HEK293 (cell line): Measurements from ENCODE around the gene C6orf58.
"Not testable (repeated sequence)": the region's sequence is repeated elsewhere in the genome, so short reads cannot be mapped to it uniquely, and the experiment has no call there.

Experiments used
- CTCF ChIA-PET: fragments of 350-600 bp; formaldehyde crosslinking; extraction: SDS; loops from one replicate; lab custom pipeline; 2021; ENCODE audit warnings: antibody characterized with exemption; lab: Yijun Ruan, JAX
- POLR2A ChIA-PET: fragments of 300-600 bp; formaldehyde crosslinking; extraction: SDS; loops from one replicate; lab custom pipeline; 2020; ENCODE audit warnings: antibody characterized with exemption, inconsistent platforms; lab: Yijun Ruan, JAX
- H3K27ac ChIP-seq: fragments of 200-500 bp; sonication (Bioruptor generic); 2 replicates; pipeline ENCODE4 v1.5.1; 2014; ENCODE audit warnings: low read depth, low read length, control low read depth, inconsistent platforms; ENCODE audit errors: extremely low read depth
- H3K36me3 ChIP-seq, 2 experiments: fragments of 200-500 bp in 1 of 2; sonication (Bioruptor generic) in 1 of 2; 1 replicate in 1 of 2; 2 replicates in 1 of 2; pipeline ENCODE4 v1.5.1; 2014 to 2017; ENCODE audit warnings: inconsistent platforms in 2 of 2, low read length in 2 of 2; ENCODE audit not compliant: control insufficient read depth in 2 of 2, insufficient read depth in 1 of 2
- H3K4me1 ChIP-seq: fragments of 200-500 bp; sonication (Bioruptor generic); 2 replicates; pipeline ENCODE4 v1.5.1; 2014; ENCODE audit warnings: mild to moderate bottlenecking, low read length, inconsistent platforms; ENCODE audit not compliant: control insufficient read depth, insufficient read depth
- H3K4me3 ChIP-seq: 2 replicates; pipeline ENCODE4 v1.5.1; 2011; ENCODE audit warnings: low read depth, mild to moderate bottlenecking, control low read depth, low read length, moderate library complexity
- H3K9me3 ChIP-seq: fragments of 200-500 bp; sonication (Bioruptor generic); 2 replicates; pipeline ENCODE4 v1.5.1; 2014; ENCODE audit warnings: low read depth, low read length, inconsistent platforms; ENCODE audit not compliant: control insufficient read depth, insufficient read depth
- BCL11A ChIP-seq: fragments of 450-650 bp; formaldehyde crosslinking; IDR thresholded peaks from 2 replicates; pipeline ENCODE4 v1.5.1; 2016; ENCODE audit warnings: low read depth, missing biosample characterization, missing genetic modification characterization
- CTCF ChIP-seq: fragments of 450-650 bp; formaldehyde crosslinking; IDR thresholded peaks from 2 replicates; pipeline ENCODE4 v1.5.1; 2016; ENCODE audit warnings: missing biosample characterization, missing genetic modification characterization
- EGR2 ChIP-seq: fragments of 450-650 bp; formaldehyde crosslinking; IDR thresholded peaks from 2 replicates; pipeline ENCODE4 v1.5.1; 2016; ENCODE audit warnings: low read depth, missing biosample characterization, missing genetic modification characterization
- OSR2 ChIP-seq: fragments of 450-650 bp; formaldehyde crosslinking; IDR thresholded peaks from 2 replicates; pipeline ENCODE4 v1.5.1; 2016; ENCODE audit warnings: missing biosample characterization, missing genetic modification characterization
- YY1 ChIP-seq: fragments of 450-650 bp; formaldehyde crosslinking; IDR thresholded peaks from 2 replicates; pipeline ENCODE4 v1.5.1; 2018; ENCODE audit warnings: missing biosample characterization, missing genetic modification characterization
- ZBTB17 ChIP-seq: fragments of 450-650 bp; formaldehyde crosslinking; IDR thresholded peaks from 2 replicates; pipeline ENCODE4 v1.5.1; 2016; ENCODE audit warnings: missing biosample characterization, missing genetic modification characterization
- ZBTB8A ChIP-seq: fragments of 450-650 bp; formaldehyde crosslinking; IDR thresholded peaks from 2 replicates; pipeline ENCODE4 v1.5.1; 2016; ENCODE audit warnings: missing biosample characterization, missing genetic modification characterization
- ZFHX2 ChIP-seq: fragments of 450-650 bp; formaldehyde crosslinking; conservative IDR thresholded peaks from 2 replicates; pipeline ENCODE4 v1.5.1; 2016; ENCODE audit warnings: missing biosample characterization, missing genetic modification characterization
- ZFP69B ChIP-seq: fragments of 450-650 bp; formaldehyde crosslinking; IDR thresholded peaks from 2 replicates; pipeline ENCODE4 v1.5.1; 2016; ENCODE audit warnings: missing biosample characterization, missing genetic modification characterization
- ZNF155 ChIP-seq: fragments of 450-650 bp; formaldehyde crosslinking; IDR thresholded peaks from 2 replicates; pipeline ENCODE4 v1.5.1; 2016; ENCODE audit warnings: missing biosample characterization, missing genetic modification characterization
- ZNF184 ChIP-seq: fragments of 450-650 bp; IDR thresholded peaks from 2 replicates; pipeline ENCODE4 v1.5.1; 2018; ENCODE audit warnings: missing biosample characterization, mild to moderate bottlenecking, missing genetic modification characterization
- ZNF223 ChIP-seq: fragments of 450-650 bp; formaldehyde crosslinking; IDR thresholded peaks from 2 replicates; pipeline ENCODE4 v1.5.1; 2016; ENCODE audit warnings: missing biosample characterization, missing genetic modification characterization
- ZNF280C ChIP-seq: fragments of 450-650 bp; formaldehyde crosslinking; IDR thresholded peaks from 2 replicates; pipeline ENCODE4 v1.5.1; 2016; ENCODE audit warnings: missing biosample characterization, missing genetic modification characterization
- ZNF302 ChIP-seq: fragments of 450-650 bp; formaldehyde crosslinking; IDR thresholded peaks from 2 replicates; pipeline ENCODE4 v1.5.1; 2016; ENCODE audit warnings: missing biosample characterization, missing genetic modification characterization, low read depth
- ZNF324 ChIP-seq: fragments of 450-650 bp; formaldehyde crosslinking; IDR thresholded peaks from 2 replicates; pipeline ENCODE4 v1.5.1; 2016; ENCODE audit warnings: missing biosample characterization, missing genetic modification characterization
- ZNF654 ChIP-seq: fragments of 450-650 bp; formaldehyde crosslinking; IDR thresholded peaks from 2 replicates; pipeline ENCODE4 v1.5.1; 2016; ENCODE audit warnings: low read depth, missing biosample characterization, missing genetic modification characterization
- ZNF692 ChIP-seq: fragments of 450-650 bp; formaldehyde crosslinking; IDR thresholded peaks from 2 replicates; pipeline ENCODE4 v1.5.1; 2016; ENCODE audit warnings: missing biosample characterization, missing genetic modification characterization
- ZNF785 ChIP-seq: fragments of 450-650 bp; formaldehyde crosslinking; IDR thresholded peaks from 2 replicates; pipeline ENCODE4 v1.5.1; 2016; ENCODE audit warnings: missing biosample characterization, missing genetic modification characterization
- TF ChIP-seq, protein P1 (sequence below): fragments of 450-650 bp; formaldehyde crosslinking; IDR thresholded peaks from 2 replicates; pipeline ENCODE4; 2016; ENCODE audit warnings: missing biosample characterization, missing genetic modification characterization

Gene C6orf58

GRCh38 chr6:127592964-127593363 is 16.0 kb downstream of the C6orf58 start:
- no peaks in the 10 kb centered on the region for H3K36me3 ChIP-seq
- no peak overlapping the region for H3K27ac ChIP-seq
- TF ChIP-seq ZNF184 (tag by site-specific recombination) = no peak
- TF ChIP-seq ZNF785 (tag by site-specific recombination) = no peak
- POLR2A ChIA-PET = no interaction called here
- no peaks in the 10 kb centered on the region for H3K9me3 ChIP-seq
- no peak overlapping the region for H3K4me3 ChIP-seq
- CTCF ChIA-PET = interaction anchor here (0.6 kb wide), 1 partner anchor 44 kb away, joined by 4 read pairs; no protein-coding TSS in a partner anchor
- no peaks in the 10 kb centered on the region for H3K4me1 ChIP-seq

GRCh38 chr6:127593456-127593855 is 16.5 kb downstream of the C6orf58 start:
- CTCF ChIA-PET = interaction anchor here (0.6 kb wide), 1 partner anchor 43 kb away, joined by 4 read pairs; no protein-coding TSS in a partner anchor
- peak; percentile 46; the same call in 1 of the 2 replicates for TF ChIP-seq YY1
- peak; percentile 42; the same call in 1 of the 2 replicates for TF ChIP-seq ZBTB8A (tag by site-specific recombination)
- TF ChIP-seq ZBTB17 (tag by site-specific recombination) = peak; percentile 16; the same call in 1 of the 2 replicates
- peak; percentile 60; the same call in 1 of the 2 replicates for TF ChIP-seq EGR2 (tag by site-specific recombination)
- peak; percentile 63 for TF ChIP-seq ZFHX2
- TF ChIP-seq ZFP69B (tag by site-specific recombination) = peak; percentile 67; the same call in 1 of the 2 replicates
- TF ChIP-seq, all 188 proteins: peak for 6; not testable (repeated sequence) for 182
- POLR2A ChIA-PET = not testable (repeated sequence)

GRCh38 chr6:127606131-127606562 is 29.2 kb downstream of the C6orf58 start:
- POLR2A ChIA-PET = interaction anchor here (0.6 kb wide), 1 partner anchor 1914 kb away, joined by 3 read pairs; no protein-coding TSS in a partner anchor
- H3K27ac ChIP-seq = no peak overlapping the region
- H3K9me3 ChIP-seq = no peaks in the 10 kb centered on the region
- CTCF ChIA-PET = interaction anchor here (0.5 to 2.4 kb wide), 10 partner anchors 12 to 1956 kb away, joined by 3 to 19 read pairs (median 4); no protein-coding TSS in a partner anchor
- peak; percentile 75 for TF ChIP-seq ZNF654
- no peak for TF ChIP-seq ZNF302
- peak; percentile 38; the same call in 1 of the 2 replicates for TF ChIP-seq CTCF (tag by site-specific recombination)
- TF ChIP-seq, all 188 proteins: peak for 2
- no peak overlapping the region for H3K4me3 ChIP-seq
- H3K4me1 ChIP-seq = no peaks in the 10 kb centered on the region
- no peaks in the 10 kb centered on the region for H3K36me3 ChIP-seq

More at GRCh38 chr6:127593456-127593855, 16.5 kb downstream of the C6orf58 start:
- not testable (repeated sequence) for H3K4me3 ChIP-seq, H3K4me1 ChIP-seq, H3K9me3 ChIP-seq, H3K27ac ChIP-seq, H3K36me3 ChIP-seq

GRCh38 chr6:127608554-127609270 is 31.7 kb downstream of the C6orf58 start:
- POLR2A ChIA-PET = no interaction called here
- no peaks in the 10 kb centered on the region for H3K4me1 ChIP-seq
- H3K36me3 ChIP-seq = no peaks in the 10 kb centered on the region
- H3K9me3 ChIP-seq = no peaks in the 10 kb centered on the region
- no peak overlapping the region for H3K4me3 ChIP-seq
- no peak overlapping the region for H3K27ac ChIP-seq
- CTCF ChIA-PET = no interaction called here
- TF ChIP-seq ZNF223 (tag by site-specific recombination) (no peak), ZNF280C (tag by site-specific recombination) (no peak), BCL11A (no peak), ZNF155 (tag by site-specific recombination) (no peak), OSR2 (tag by site-specific recombination) (no peak), ZNF692 (tag by site-specific recombination) (no peak), ZNF324 (no peak)
- TF ChIP-seq, protein P1, sequence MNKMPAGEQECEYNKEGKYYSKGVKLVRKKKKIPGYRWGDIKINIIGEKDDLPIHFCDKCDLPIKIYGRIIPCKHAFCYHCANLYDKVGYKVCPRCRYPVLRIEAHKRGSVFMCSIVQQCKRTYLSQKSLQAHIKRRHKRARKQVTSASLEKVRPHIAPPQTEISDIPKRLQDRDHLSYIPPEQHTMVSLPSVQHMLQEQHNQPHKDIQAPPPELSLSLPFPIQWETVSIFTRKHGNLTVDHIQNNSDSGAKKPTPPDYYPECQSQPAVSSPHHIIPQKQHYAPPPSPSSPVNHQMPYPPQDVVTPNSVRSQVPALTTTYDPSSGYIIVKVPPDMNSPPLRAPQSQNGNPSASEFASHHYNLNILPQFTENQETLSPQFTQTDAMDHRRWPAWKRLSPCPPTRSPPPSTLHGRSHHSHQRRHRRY (tag by site-specific recombination) = no peak
